Measurements from ENCODE around the gene RASGRF1.

- no peak for TF ChIP-seq POLR2A (IDR thresholded peaks at IDR 0.05; ENCODE audit: low read length)
- TF ChIP-seq GATA1 (IDR thresholded peaks at IDR 0.05; ENCODE audit: low read depth, low read length): no peak
These were observed 23.3 kb downstream of the RASGRF1 start for GRCh38 chr15:79067072-79067833.

All from erythroblast (primary cell).